Progenitor cell of endocrine pancreas (in vitro differentiated cells): Measurements from ENCODE around the gene WASF1. TPM values are rescaled to one million over a fixed set of nuclear protein-coding genes. Genes with fewer than 3 reads are reported as not detected.

ENCODE experiments used
- DNase-seq: peaks from one replicate; pipeline ENCODE4 v3.0.0; 2021; ENCODE audit warnings: low spot score; ENCODE audit not compliant: unreplicated experiment
- H3K27ac Mint-ChIP-seq: 2 replicates; pipeline ENCODE4 v1.8.0; 2021; ENCODE audit warnings: mild to moderate bottlenecking, moderate library complexity, mixed read lengths
- H3K27me3 Mint-ChIP-seq: 2 replicates; pipeline ENCODE4 v1.8.0; 2021; ENCODE audit warnings: mixed read lengths
- H3K36me3 Mint-ChIP-seq: 2 replicates; pipeline ENCODE4 v1.8.0; 2022; ENCODE audit warnings: mixed read lengths; ENCODE audit not compliant: insufficient read depth
- H3K4me1 Mint-ChIP-seq: 2 replicates; pipeline ENCODE4 v1.8.0; 2021; ENCODE audit warnings: low read depth, mixed read lengths
- H3K4me3 Mint-ChIP-seq: 2 replicates; pipeline ENCODE4 v1.8.0; 2021; ENCODE audit warnings: low read depth, mild to moderate bottlenecking, moderate library complexity, mixed read lengths
- H3K9me3 Mint-ChIP-seq: 2 replicates; pipeline ENCODE4 v1.8.0; 2021; ENCODE audit warnings: low read depth, mixed read lengths
- total RNA-seq: library from RNA; stranded (reverse); gene quantifications from 2 replicates; pipeline ENCODE4 v1.2.1, GENCODE V29; 2021
- TF ChIP-seq, protein P1 (sequence below): fragments of 200-600 bp; sonication (generic); IDR thresholded peaks from one replicate; pipeline ENCODE4 v1.5.0; 2021; ENCODE audit warnings: antibody characterized with exemption, mild to moderate bottlenecking; ENCODE audit not compliant: unreplicated experiment

WASF1 gene
- total RNA-seq, 1 donor from 2014 or later: 46.4 TPM

- Mint-ChIP-seq H3K4me3 (no peak overlapping the region), H3K36me3 (peaks cover 35% of the 10 kb centered on the region), H3K9me3 (peaks cover 18% of the 10 kb centered on the region), H3K27me3 (no peaks in the 10 kb centered on the region), H3K4me1 (no peaks in the 10 kb centered on the region), H3K27ac (no peak overlapping the region)
- TF ChIP-seq, protein P1, sequence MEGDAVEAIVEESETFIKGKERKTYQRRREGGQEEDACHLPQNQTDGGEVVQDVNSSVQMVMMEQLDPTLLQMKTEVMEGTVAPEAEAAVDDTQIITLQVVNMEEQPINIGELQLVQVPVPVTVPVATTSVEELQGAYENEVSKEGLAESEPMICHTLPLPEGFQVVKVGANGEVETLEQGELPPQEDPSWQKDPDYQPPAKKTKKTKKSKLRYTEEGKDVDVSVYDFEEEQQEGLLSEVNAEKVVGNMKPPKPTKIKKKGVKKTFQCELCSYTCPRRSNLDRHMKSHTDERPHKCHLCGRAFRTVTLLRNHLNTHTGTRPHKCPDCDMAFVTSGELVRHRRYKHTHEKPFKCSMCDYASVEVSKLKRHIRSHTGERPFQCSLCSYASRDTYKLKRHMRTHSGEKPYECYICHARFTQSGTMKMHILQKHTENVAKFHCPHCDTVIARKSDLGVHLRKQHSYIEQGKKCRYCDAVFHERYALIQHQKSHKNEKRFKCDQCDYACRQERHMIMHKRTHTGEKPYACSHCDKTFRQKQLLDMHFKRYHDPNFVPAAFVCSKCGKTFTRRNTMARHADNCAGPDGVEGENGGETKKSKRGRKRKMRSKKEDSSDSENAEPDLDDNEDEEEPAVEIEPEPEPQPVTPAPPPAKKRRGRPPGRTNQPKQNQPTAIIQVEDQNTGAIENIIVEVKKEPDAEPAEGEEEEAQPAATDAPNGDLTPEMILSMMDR: no peak
- DNase-seq: no peak
Observed at GRCh38 chr6:110140650-110141049, 38.8 kb downstream of the WASF1 start.

- peaks cover 37% of the 10 kb centered on the region for H3K36me3 Mint-ChIP-seq
Observed at GRCh38 chr6:110139052-110139451, 40.4 kb downstream of the WASF1 start.

DNA sequence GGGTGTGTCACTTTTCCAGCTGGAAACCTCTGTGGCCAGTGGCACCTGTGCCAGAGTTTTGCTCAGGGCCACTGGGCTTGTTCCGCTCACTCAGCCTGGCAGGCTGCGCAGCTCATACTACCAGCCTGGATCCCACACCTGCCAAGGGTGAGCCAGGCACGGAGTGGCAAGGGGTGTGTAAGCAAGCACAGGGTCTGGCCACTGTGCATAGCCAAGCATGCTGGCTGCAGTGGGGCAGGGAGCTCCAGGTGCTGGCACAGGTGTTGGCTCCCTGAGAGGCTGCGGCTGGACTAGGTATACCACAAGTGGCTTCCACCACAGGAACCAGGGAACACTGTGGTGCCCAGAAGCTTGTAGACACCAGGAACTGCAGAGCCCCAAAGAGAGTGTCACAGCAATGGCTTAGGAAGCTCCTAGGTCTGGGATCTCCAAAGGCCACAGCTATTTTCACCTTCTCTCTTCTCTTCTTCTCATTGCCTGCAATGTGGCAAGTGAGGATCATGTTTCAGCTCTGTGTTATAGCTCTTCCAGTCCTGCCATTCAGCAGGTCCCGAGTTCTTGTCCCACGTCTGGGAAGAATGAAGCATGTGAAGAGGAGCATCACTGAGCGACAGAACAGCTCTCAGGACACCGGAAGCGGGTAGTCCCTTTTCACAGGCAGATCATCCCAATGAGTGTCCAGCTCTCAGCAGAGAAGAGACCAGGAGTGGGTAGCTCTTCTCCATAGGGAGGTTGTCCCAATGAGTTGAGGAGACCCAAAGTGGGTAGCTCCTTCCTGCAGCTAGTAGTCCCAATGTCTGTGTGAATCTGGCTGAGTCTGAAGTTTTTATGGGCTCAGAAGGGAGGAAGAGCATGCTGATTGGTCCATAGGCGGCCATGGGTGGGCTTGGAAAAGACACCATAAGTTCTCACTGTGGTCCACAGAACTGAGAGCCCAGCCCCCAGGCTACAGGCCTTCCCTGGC, 41.3 kb downstream of the WASF1 start:
- Mint-ChIP-seq H3K4me3 (no peak overlapping the region), H3K27ac (peak overlapping the region; percentile 84), H3K9me3 (peaks cover 29% of the 10 kb centered on the region), H3K27me3 (no peaks in the 10 kb centered on the region), H3K36me3 (peaks cover 40% of the 10 kb centered on the region), H3K4me1 (no peaks in the 10 kb centered on the region)
- DNase-seq: no peak
- TF ChIP-seq, protein P1: no peak

More at GRCh38 chr6:110139052-110139451, 40.4 kb downstream of the WASF1 start:
- Mint-ChIP-seq H3K9me3 (peaks cover 23% of the 10 kb centered on the region), H3K4me1 (no peaks in the 10 kb centered on the region), H3K4me3 (no peak overlapping the region), H3K27me3 (no peaks in the 10 kb centered on the region), H3K27ac (no peak overlapping the region)
- TF ChIP-seq, protein P1: no peak
- no peak for DNase-seq

DNA sequence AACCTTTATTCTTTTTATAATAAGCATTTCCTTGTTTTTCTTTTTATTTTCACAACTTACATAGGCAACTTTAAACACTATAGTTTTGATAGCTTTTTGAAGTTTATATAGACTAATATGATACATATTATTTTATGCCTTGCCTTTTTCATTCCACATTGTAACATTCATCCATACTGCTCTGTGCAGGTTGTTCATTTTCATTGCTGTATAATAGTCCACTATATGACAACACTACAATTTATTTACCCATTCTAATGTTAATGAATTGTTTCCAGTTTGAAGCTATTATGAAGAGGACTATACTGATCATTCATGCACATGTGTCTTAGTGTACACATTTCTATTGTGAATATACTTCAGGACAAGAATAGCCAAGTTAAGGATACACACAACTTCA, 49.1 kb downstream of the WASF1 start:
- TF ChIP-seq, protein P1: no peak
- H3K4me3 Mint-ChIP-seq: no peak overlapping the region
- no peaks in the 10 kb centered on the region for H3K27me3 Mint-ChIP-seq
- peaks cover 3% of the 10 kb centered on the region for H3K4me1 Mint-ChIP-seq
- H3K36me3 Mint-ChIP-seq: peaks cover 20% of the 10 kb centered on the region
- H3K9me3 Mint-ChIP-seq: peaks cover 14% of the 10 kb centered on the region
- no peak overlapping the region for H3K27ac Mint-ChIP-seq
- DNase-seq: no peak

GRCh38 chr6:110128418-110128817, 51.1 kb downstream of the WASF1 start:
- Mint-ChIP-seq H3K36me3 (peaks cover 11% of the 10 kb centered on the region), H3K4me1 (peaks cover 6% of the 10 kb centered on the region), H3K27me3 (no peaks in the 10 kb centered on the region), H3K9me3 (peaks cover 6% of the 10 kb centered on the region), H3K27ac (no peak overlapping the region), H3K4me3 (no peak overlapping the region)
- no peak for DNase-seq
- TF ChIP-seq, protein P1: no peak
